Astrocyte of the cerebellum (primary cell): ENCODE measurements around the gene MSH5.

Source experiments
- DNase-seq: peaks from one replicate; pipeline ENCODE4 v3.0.0-alpha.2; 2011; ENCODE audit warnings: low read depth
- H3K4me3 ChIP-seq: 2 replicates; pipeline ENCODE4 v1.5.1; 2011; ENCODE audit warnings: mild to moderate bottlenecking, low read depth, low read length, moderate library complexity
- in situ Hi-C: cut with HindIII; loops from 2 replicates; pipeline ENCODE4 v1.10.0; 2017; ENCODE audit warnings: low sequenced_read_pairs
- TF ChIP-seq, protein P1 (sequence below): IDR thresholded peaks from 2 replicates; pipeline ENCODE4 v1.5.1; 2012; ENCODE audit warnings: low read length, low read depth, moderate library complexity, mild to moderate bottlenecking; ENCODE audit errors: missing control alignments

Gene MSH5

GRCh38 chr6:31725502-31726350, 14.1 kb upstream of the MSH5 start:
- TF ChIP-seq, protein P1, sequence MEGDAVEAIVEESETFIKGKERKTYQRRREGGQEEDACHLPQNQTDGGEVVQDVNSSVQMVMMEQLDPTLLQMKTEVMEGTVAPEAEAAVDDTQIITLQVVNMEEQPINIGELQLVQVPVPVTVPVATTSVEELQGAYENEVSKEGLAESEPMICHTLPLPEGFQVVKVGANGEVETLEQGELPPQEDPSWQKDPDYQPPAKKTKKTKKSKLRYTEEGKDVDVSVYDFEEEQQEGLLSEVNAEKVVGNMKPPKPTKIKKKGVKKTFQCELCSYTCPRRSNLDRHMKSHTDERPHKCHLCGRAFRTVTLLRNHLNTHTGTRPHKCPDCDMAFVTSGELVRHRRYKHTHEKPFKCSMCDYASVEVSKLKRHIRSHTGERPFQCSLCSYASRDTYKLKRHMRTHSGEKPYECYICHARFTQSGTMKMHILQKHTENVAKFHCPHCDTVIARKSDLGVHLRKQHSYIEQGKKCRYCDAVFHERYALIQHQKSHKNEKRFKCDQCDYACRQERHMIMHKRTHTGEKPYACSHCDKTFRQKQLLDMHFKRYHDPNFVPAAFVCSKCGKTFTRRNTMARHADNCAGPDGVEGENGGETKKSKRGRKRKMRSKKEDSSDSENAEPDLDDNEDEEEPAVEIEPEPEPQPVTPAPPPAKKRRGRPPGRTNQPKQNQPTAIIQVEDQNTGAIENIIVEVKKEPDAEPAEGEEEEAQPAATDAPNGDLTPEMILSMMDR: no peak
- H3K4me3 ChIP-seq: no peak overlapping the region
- DNase-seq: no peak
- in situ Hi-C loops: no loop called here

- no peak overlapping the region for H3K4me3 ChIP-seq
- TF ChIP-seq, protein P1: no peak
- DNase-seq: no peak
- in situ Hi-C loops: no loop called here
Measured at GRCh38 chr6:31727034-31727716, 12.6 kb upstream of the MSH5 start.

DNA sequence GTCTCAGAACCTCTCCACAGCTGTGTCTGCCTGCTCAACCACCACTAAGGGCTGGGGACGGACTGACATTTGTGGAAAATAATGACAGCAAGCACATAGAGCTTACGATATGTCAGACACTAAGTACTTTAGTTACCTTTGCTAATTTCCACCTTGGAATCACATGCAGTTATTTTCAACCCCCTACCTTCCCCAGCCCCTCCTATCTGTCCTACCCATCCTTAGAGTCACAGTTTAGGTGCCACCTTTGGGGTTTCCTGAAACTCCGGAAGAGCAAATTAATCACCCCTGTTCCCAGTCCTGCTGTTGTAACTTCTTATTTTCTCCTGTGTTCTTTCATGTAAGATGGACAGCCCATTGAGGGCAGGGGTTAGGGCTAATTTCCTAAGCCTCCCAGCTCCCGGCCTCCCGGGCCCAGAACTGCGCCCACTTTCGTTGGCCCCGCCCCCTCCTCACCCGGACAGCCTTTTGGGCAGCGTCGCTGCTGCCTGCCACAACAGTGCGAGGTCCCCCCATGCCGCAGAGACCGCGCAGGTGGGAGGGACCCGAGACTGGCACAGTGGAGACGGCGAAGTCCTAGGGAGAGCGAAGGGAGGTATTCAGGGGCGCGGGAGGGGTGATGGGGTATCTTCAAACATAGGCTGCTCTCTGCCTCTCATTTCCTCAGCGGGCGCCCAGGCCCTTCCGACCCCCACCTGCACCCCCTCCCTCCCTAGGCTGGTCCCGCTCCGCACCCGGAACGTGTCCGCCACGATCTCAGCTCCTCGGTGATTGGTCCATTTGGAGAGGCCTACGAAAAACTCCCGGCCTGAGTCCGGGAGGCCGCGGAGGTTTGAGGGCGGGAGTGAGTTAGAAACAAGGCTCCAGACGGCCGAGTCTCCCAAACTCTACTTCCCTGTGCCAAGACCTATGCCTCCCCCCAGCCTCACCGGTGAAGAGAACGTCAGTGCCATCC, 11.8 kb upstream of the MSH5 start:
- no peak for DNase-seq
- peak overlapping the region; percentile 97 for H3K4me3 ChIP-seq
- in situ Hi-C loops: no loop called here
- TF ChIP-seq, protein P1: no peak

DNA sequence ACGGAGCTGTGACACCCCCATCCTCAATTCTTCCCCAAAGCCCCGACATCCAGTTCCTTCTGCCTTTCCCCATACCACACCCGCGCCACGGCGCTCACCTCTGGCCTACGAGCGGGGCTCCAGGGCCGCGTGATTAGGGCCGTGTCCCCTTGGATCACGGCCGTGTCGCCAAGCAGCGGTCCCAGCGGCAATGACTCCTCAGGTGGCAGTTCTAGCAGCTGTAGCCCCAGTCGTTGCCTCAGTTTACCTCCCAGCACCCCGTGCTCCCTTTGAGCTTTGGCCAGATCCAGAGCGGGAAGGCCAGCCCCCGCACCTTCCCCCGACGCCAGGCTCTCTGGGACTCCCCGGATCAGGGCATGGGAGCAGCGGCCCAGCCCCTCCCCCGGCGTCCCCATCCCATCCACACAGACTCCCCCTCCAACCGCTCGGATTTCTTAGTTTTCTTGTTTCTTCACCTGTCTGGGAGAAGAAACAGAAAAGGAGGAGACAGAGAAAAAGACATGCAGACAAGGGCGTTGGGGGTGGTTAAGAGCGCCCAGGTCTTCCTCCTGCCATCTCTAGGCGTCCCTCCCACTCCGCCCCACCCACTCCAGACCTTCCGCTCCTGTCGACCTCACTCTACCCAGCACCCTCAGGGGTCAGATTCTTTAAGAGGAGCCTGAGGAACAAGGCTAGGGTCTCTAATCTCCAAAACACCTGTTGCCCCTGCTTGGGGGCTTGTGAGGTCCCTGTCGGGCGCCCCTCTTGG, 10.9 kb upstream of the MSH5 start, which contains the start of gene DDAH2:
TSS of gene DDAH2 (minus strand) at position 533 of the 748 bp plus-strand sequence. CDS start at position 395, 138 bp downstream.
- in situ Hi-C loops: no loop called here
- H3K4me3 ChIP-seq: peak within 1 kb of the TSS; percentile 97
- TF ChIP-seq, protein P1: peak; percentile 64
- no peak for DNase-seq

DNA sequence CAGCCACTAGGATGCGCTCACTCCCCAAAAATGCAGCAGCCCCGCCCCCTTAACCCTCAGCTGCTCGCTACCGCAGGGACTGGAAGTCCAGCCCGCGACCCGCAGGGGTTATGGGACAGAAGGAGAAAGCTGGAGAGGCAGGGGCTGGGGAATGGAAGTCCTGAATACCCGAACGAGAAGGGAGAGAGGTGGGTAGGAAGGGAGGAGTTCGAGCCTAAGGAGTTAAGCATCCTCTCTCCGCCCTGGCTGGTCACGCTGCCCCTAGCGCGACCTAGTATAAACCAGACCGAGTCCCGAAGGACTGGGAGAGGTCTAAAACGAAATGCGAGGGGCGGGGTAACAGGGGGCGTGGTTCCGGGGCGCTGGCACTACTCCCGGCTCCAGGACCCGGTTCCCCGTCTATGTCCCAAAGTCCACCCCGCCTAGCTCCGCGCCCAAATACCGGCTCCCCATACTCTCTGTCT, 10.3 kb upstream of the MSH5 start:
- H3K4me3 ChIP-seq: peak overlapping the region; percentile 97
- DNase-seq: peak; percentile 73
- in situ Hi-C loops: no loop called here
- TF ChIP-seq, protein P1: no peak
